NCI-H2196 treated with DMSO at 0.1 percent for 48 hours (cell line): Measurements from ENCODE around the gene TFIP11.

Experiments used
- DNase-seq: peaks from one replicate; lab custom pipeline; 2025; ENCODE audit not compliant: unreplicated experiment; lab: John Stamatoyannopoulos, UW

Gene TFIP11

DNA sequence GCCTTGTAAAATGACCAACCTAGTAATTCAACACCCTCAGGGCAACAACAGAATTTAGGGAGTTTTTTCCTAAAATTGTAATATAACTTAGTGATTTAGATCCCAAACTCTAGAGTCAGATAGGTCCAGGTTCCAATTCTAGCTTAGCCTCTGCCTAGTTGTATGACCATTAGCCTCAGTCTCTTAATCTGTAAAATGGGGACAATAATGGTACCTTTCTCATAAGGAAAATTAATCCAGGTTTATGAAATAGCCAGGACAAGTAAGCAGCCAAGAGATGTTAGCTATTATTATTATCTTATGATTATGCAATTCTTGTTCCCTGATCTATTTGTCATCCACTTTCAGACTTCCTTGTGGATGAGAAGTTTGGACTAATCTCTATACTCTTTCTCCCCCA lies 4.1 kb downstream of the TFIP11 start:
- no peak for DNase-seq

DNA sequence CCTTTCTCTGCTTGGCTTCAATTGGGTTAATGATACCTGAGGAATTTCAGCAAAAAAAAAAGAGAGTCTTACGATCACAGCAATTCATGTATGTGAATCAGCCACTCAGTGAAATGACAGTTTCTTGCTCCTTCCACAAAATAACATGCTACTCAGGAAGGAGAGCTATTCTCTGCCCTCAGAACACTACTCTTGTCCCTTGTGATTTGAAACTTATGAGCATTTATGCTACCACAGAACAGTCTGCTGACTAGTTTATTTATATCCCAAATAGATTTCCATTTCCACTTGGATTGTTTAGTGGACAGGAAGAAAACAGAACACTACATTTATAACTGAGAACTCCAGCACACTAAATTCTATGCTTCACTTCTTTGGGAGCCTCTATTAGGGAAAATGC lies 8.5 kb downstream of the TFIP11 start:
- no peak for DNase-seq

DNA sequence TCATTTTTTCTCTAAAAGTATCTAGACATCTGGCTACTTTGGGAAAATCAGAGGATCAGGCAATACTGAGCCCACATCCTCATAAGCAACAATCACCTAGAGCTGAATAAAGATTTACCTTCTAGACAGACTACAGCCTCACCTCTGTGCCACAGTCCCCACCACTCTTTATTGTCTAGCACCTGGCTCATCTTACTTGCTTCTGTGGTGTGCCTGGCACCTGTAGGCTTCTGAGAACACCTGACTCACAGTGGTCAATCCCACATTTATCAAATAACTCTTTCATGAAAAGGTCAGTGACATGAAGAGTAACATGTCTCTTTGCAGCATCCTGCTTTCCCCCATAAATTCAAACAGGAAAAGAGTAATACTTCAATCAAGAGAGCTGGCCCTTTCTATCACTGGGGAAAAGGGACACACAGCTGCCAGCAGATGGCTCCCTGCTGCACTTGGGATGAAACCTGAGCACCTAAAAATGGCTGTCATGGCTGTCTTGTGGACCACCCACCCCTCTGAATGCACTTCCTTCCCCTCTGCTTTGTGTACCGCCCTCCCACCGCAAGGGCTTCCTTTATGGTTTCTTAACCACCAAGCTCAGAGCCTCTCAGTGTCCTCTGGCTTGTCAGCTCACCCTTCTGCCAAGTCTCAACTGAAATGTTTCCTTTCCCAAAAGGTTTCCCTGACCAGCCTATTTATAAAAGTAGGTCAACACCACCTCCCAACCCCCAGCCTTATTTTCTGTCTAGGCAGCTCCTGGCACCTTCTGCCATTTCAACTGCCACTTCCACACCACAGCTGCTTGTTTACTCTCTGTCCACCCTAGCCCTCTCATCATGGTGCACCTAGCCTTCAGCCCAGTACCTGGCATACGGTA lies 9.3 kb downstream of the TFIP11 start:
- DNase-seq = peak; percentile 45

DNA sequence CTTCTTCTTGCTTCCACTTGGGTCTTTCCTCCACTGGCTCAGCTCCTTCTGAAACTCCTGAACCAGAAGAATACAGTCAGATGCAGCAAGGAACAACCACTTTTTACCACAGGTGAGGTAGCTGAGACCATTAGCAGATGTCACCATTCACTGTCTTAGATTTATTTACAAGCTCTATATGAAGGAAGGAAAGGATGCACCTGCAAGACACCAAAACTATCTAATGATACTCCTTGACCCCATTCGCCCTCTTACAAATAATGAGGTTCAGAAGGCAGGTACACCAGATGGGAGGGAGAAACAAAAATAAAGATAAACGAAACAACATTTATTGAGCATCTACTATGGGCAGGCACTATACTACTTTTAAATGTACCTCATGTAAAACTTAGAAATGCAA lies 10.3 kb downstream of the TFIP11 start:
- no peak for DNase-seq

DNA sequence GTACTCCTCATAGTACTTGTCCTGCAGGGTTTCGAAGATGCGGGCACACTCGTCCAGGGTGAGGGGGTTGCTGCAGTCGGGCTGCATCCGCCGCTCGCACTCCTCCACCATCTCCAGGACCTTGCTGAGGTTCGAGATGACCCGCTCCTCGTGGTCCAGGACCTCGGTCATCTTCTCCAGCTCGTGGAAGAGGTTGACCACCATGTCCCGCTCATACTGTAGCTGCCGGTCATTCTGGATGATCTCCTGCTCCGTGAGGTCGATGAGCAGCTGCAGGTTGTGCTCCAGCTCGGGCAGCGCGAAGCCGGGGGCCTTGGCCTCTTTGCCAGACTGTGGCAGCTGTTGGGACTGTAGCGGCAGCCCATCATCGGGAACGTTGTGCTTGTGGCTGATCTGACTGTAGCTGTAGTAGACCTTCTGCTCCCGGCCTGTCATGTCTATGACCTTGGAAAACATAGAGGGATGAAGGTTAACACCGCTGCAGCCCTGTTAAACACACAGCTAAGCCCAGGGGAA lies 13.0 kb downstream of the TFIP11 start:
- DNase-seq = no peak

DNA sequence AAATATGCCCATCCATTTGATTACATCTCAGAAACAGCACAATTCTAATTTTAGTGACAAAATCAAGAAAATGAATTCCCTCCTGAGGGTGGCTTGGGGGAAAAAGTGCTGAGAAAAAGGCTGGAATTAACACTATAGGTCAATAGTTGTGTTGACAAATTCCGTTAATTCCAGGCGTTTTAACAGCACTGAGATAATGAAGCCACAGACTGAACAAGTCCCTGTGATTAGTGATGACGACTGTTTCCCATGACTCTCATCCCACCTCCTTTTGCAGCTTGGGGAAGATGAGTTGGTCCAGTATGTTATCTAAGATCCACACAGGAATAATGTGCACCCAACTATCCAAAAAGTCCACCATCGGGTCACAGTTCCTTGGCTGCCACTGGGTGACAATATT lies 15.8 kb downstream of the TFIP11 start:
- no peak for DNase-seq

DNA sequence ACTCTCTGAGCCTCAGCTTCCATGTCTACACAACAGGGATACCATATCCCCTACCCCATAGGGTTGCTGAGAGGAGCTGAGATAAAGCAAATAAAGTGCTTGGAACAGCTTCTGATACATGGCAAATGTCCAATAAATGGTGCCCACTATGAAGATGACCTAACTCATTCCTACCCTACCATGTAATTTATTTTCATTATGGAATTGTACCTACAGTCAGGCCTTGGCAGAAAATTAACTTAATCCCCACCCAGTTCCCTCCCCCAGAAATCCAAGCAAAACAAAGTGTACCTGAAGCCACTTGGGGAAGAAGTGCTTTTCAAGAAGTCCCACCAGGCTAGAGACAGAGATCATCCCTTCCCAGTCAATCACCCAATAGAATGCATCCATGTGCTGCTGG lies 17.8 kb downstream of the TFIP11 start:
- DNase-seq = no peak

DNA sequence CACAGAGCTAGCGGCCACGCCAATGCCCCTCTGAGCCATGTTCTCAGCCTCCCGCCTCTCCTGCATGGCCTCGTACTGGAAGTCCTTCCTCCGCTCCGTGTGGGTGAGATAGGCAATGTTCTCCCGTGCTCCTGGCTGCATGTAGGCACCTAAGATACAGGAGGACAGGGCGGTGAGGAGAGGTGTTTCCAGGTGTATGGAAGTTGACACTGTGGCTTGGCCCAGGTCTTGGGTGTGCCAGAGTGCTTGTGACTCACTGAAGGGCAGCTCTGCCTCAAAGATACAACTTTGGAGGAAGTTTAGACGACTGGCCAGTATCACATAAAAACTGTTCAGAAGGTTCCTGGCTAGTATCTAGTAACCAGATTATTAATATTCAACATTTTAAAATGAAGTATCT lies 20.1 kb downstream of the TFIP11 start:
- no peak for DNase-seq

DNA sequence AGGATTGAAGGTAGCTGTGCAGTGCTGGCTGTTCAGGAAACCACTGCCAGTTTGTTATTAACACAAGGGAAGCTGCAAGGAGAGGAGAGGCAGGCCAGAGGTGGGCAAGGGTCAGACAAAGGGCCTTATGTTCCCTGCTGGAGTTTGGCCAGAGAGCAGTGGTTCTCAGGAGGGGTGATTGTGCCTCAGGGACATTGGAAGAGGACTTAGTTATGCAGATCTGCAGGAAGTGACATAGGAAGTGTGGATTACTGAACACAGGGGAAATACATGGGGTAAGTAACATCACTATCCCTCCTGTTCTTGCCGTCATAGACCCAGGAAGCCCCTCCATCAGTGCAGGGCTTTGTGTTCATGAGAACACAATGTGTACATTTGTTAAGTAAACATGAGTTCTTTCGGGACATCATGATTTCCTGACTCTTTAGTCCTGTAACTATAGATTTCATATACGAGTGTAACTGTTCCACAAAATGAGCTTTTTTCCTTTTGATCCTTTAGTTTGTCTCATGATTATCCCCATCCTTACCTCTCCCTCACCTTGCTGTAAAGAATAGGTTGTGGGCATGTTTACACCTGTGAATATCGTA lies 22.7 kb downstream of the TFIP11 start:
- DNase-seq = no peak

DNA sequence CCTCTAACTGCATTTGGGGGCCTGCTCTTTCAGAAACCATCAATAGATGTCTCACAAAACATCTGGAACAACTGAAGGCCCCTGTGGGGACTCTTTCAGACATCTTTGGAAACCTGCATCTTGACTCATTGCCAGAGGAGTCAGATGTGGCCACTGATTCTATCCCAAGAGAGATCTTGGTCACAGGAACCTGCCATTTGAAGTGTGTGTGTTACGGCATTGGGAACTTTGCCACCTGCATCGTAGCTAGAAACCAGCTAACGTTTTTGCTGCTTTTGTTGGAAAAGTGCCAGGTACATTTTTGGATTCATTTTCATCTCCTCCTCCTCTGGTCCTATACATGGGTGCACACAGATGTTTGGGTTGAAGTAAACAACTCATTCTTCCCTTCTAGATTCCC lies 24.3 kb downstream of the TFIP11 start:
- no peak for DNase-seq

DNA sequence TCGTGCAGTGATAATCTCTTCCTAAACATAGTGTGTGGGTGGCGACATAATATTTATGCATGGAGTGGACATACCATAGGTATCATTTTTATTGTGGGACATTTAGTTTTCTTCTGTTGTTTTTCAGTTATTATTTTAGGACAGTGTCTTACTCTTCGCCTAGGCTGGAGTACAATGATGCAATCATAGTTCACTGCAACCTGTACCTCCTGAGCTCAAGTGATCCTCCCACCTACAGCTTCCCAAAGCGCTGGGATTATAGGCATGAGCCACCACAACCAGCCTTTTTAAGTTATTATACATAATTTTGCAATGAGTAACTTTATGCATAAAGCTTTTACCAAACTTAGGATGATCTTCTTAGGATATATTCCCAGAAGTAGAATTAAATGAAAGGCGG lies 25.9 kb downstream of the TFIP11 start:
- DNase-seq = no peak

DNA sequence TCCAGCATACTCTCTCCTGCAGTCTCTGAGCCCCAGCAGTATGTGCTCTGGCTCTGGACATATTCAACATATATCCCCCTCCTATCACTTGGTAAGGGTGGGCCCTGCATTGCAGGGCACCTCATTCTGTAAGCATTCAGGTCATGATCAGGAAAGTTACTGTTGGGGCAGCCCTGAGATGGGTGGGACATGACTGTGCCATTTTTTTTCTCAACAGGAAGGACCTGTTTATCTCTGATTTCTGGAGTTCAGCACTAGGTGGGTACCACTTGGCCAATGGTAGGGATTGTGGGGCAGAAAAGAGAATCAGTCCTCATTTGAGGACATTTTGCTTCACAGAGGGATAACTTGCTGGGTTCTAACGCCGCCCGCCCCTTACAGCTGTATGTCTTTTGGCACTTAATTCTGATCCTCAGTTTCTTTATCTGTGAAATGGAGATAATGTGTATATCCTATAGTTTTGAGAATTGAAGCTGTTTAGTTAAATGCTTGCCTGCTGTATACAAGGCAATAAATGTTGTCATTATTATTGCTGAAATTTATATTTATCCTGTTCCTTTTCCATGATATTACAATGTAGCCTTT lies 26.4 kb downstream of the TFIP11 start:
- no peak for DNase-seq

DNA sequence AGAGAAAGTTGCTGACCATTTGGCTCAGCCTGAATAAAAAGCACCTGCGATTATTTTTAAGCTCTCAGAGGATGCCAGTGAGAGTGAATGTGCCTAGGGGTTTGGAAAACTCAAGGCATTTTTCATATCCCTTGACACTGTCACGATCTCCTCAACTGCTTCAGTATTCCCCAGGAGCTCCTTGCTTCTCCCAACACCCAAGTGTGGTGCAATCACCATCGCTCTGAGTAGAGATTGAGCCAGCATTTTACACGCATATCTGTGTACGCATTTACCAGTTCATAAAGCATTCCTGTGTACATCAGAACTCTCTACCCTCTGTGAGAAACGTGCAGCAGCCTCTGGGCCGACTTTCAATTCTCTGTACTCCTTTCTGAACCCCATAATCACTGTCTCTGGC lies 27.3 kb downstream of the TFIP11 start:
- DNase-seq = no peak

DNA sequence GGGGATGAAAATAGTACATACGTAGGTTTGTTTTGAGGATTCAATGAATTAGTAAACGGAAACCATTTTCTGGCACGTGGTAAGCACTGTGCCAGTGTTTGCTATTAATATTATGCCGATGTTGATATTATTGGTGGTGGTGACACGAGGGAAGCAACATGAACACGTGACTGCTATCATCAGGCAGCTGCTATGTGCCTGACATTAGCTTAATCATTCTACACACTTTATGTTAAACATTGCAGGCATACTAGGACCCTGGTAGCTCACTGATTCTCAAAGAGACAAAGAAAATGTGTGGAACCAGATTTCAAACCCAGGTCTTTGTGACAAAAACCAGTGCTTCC lies 27.9 kb downstream of the TFIP11 start:
- DNase-seq = no peak

DNA sequence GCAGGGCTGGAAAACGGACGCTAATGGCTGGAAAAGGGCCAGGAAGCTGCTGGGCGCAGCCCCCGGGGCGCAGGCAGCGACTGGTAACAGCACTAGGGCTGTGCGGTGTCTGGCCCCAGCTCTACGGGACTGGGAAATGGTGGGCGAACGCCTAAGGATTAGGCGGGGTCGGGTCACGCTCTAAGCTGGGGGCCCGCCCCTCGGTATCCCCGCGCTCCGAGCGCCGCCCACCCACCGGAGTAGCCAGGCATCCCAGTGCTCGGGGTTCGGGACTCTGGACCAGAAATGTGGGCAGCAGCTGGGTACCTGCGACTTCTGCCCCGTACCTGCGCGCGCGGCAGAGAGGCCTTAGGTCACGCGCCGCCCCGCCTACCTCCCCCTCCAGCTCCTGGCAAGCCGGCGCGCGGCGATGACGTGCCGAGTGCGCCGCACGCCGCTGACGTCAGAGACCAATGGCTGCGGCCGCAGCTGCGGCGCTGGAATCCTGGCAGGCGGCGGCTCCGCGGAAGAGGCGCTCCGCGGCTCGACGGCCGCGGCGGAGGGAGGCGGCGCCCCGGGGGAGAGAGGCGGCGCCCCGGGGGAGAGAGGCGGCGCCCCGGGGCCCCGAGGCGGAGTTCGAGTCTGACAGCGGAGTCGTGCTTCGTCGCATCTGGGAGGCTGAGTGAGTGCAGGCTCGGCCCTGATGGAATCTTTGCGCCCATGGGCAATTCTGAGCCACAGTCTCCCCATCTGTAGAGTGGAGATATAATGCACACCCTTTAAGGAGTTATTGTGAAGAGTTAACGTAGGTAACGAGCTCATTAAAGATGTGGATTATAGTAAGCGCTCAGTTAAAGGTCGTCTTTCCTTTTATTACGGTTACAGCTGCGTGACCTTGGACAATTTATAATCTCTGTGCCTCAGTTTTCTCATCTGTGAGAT lies 28.6 kb downstream of the TFIP11 start, which contains the start of the genes HPS4 and SRRD:
Gene HPS4, minus strand, starts transcription at position 345 of the 921 bp plus-strand sequence. CDS start 2,021 bp downstream, outside the sequence.
Gene SRRD, plus strand, starts transcription at position 439 of the 921 bp plus-strand sequence. Its CDS starts 14 bp downstream, at position 453.
- DNase-seq = peak; percentile 50

DNA sequence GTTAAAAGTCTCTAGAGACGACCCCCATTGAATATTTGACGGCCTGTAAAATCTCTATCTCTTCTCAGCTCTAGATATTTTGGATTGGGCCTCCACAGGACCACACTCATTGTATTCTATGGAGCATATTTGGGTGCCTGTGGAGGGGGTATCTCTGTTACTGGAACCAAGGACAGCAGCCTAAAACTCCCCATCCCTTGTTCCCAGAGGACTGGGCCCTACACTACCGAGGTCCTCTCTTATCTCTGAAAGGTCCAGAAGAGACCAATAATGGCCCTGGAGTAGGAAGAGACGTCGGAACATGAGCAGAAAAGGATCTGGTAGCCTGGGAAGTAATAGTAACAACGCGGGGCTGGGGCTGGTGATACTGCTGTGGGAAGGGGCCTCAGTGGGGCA lies 29.2 kb downstream of the TFIP11 start:
- DNase-seq = no peak

DNA sequence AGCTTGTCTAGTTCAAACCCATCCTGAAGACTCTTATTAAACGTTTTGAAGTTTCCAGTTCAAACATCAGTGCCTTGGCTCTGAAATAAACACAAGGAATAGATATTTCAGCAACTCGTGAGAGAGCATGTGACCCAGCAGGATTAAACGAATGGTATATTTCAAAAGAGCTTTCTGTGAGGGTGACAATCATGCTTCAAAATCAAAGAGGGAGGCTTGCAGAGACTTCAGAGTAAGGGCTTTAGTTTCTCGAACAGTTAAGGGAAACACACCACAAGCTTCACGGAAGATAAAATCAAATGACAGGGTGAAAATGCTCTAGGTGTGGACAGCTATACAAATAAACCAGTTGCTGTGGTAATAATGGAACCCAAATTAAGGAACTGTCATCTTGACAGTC lies 30.1 kb downstream of the TFIP11 start:
- DNase-seq = no peak

DNA sequence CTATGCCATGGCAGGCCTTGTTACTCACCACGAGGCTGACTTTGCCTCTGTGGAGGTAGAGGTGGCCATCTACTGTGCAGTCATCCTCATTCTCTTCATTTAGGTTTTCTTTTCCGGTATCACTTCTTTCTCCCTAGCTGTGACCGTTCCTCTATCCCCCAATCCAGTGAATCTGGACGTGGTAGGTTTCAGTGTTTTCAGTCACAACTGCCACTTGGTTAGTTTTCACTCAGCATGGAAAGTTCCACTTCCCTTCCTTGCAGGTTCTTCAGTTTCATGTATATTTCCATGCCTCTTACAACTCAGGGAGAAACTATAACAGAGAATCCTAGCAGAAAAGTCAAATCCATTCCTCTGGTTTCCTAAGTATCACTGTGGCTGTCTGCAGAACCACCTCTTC lies 30.6 kb downstream of the TFIP11 start:
- no peak for DNase-seq

DNA sequence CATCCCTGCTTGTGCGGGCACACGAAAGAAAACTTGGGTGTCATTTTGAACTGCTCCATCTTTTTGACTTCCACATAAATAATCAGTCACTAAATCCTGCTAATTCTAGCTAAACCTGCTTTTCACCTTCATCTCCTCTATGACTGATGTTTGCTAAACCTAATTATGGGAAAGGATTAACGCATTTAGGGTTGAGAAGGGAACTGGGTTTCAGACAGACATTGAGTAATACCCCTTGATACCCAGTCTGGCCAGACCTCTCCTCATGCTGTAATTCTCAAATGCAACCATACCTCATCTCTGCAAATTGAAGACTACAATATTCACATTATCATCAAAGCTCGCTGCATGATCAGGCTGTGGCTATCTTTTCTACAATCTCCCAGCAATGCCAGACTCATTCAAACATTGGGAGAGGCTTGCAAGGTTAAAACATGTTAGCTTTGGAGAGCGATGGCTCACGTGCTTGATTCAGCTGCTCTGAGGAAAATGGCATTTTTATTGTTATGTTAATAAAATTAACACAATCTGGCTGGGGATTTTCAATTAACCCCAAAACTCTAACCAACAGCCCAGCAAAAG lies 31.1 kb downstream of the TFIP11 start:
- DNase-seq = no peak

DNA sequence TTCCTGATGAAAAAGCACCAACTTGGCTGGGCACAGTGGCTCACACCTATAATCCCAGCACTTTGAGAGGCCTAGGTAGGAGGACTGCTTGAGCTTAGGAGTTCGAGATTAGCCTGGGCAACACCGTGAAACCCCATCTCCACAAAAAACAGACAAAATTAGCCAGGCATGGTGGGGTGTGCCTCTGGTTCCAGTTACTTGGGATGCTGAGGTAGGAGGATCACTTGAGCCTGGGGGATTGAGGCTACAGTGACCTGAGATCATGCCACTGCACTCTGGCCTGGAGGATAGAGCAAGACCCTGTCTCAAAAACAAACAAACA lies 31.7 kb downstream of the TFIP11 start:
- DNase-seq = no peak
